HepG2 (cell line): Measurements from ENCODE around the gene ZNF584. TPM values are rescaled to one million over a fixed set of nuclear protein-coding genes. Genes with fewer than 3 reads are reported as not detected.

Source experiments
- AGO1 ChIP-seq: fragments of 200-400 bp; formaldehyde crosslinking; IDR thresholded peaks from 2 replicates; pipeline ENCODE4 v1.6.1; 2017; ENCODE audit warnings: mild to moderate bottlenecking, low read depth, low read length, moderate library complexity; ENCODE audit not compliant: poor library complexity, severe bottlenecking
- ARNT ChIP-seq: fragments of 450-650 bp; IDR thresholded peaks from 2 replicates; pipeline ENCODE4 v1.6.1; 2017
- EEA1 ChIP-seq: sonication (generic); formaldehyde crosslinking; IDR thresholded peaks from 2 replicates; pipeline ENCODE4 v1.5.1; 2020; ENCODE audit warnings: mild to moderate bottlenecking, missing genetic modification reagents, borderline replicate concordance
- HNRNPH1 ChIP-seq: fragments of 200-400 bp; formaldehyde crosslinking; optimal IDR thresholded peaks from 2 replicates; pipeline ENCODE3; 2017; ENCODE audit warnings: mild to moderate bottlenecking, low read depth, low read length
- KDM2A ChIP-seq: sonication (generic); formaldehyde crosslinking; IDR thresholded peaks from 2 replicates; pipeline ENCODE4 v1.4.0; 2020; ENCODE audit warnings: low read depth, missing genetic modification reagents, borderline replicate concordance
- KLF6 ChIP-seq: IDR thresholded peaks from 2 replicates; pipeline ENCODE4 v1.8.0; 2016; ENCODE audit warnings: missing biosample characterization, missing genetic modification reagents
- MAFK ChIP-seq, 2 experiments: IDR thresholded peaks in 1 of 2; conservative IDR thresholded peaks in 1 of 2; 2 replicates each; pipeline ENCODE4 v1.6.1; 2011; ENCODE audit warnings: improper control_type of control experiment in 2 of 2, low read length in 2 of 2
- NR2F2 ChIP-seq: IDR thresholded peaks from 2 replicates; pipeline ENCODE4 v1.6.1; 2012; ENCODE audit warnings: low read depth, inconsistent platforms, borderline replicate concordance
- PHF5A ChIP-seq: IDR thresholded peaks from one replicate; pipeline ENCODE4 v1.6.1; 2018; ENCODE audit warnings: low read depth, missing genetic modification reagents; ENCODE audit not compliant: unreplicated experiment
- THRA ChIP-seq: sonication (generic); formaldehyde crosslinking; IDR thresholded peaks from 2 replicates; pipeline ENCODE4 v1.4.0; 2020; ENCODE audit warnings: missing genetic modification reagents, borderline replicate concordance
- U2AF2 ChIP-seq: fragments of 200-400 bp; formaldehyde crosslinking; IDR thresholded peaks from 2 replicates; pipeline ENCODE4 v1.6.1; 2017; ENCODE audit warnings: low read depth, mild to moderate bottlenecking, low read length
- XRCC5 ChIP-seq: fragments of 200-400 bp; formaldehyde crosslinking; optimal IDR thresholded peaks from 2 replicates; pipeline ENCODE3; 2017; ENCODE audit warnings: mild to moderate bottlenecking, low read length
- ZKSCAN1 ChIP-seq: fragments of 150-350 bp; IDR thresholded peaks from 2 replicates; pipeline ENCODE4 v1.6.1; 2014; ENCODE audit warnings: low read length
- ZNF205 ChIP-seq: IDR thresholded peaks from 2 replicates; pipeline ENCODE4 v1.6.1; 2018; ENCODE audit warnings: missing biosample characterization, missing genetic modification reagents
- ZNF234 ChIP-seq: sonication (generic); formaldehyde crosslinking; conservative IDR thresholded peaks from 2 replicates; pipeline ENCODE4 v1.5.1; 2020; ENCODE audit warnings: mild to moderate bottlenecking, missing genetic modification reagents
- ZNF251 ChIP-seq: sonication (generic); formaldehyde crosslinking; IDR thresholded peaks from 2 replicates; pipeline ENCODE4 v1.9.0; 2021; ENCODE audit warnings: mild to moderate bottlenecking, missing genetic modification reagents
- ZNF260 ChIP-seq: sonication (generic); formaldehyde crosslinking; IDR thresholded peaks from 2 replicates; pipeline ENCODE4 v1.4.0; 2020; ENCODE audit warnings: missing genetic modification reagents, low read depth, mild to moderate bottlenecking, borderline replicate concordance
- ZNF331 ChIP-seq: sonication (generic); formaldehyde crosslinking; IDR thresholded peaks from 2 replicates; pipeline ENCODE4 v1.4.0; 2020; ENCODE audit warnings: missing genetic modification reagents
- ZNF354B ChIP-seq: sonication (generic); formaldehyde crosslinking; IDR thresholded peaks from 2 replicates; pipeline ENCODE4 v1.8.0; 2022; ENCODE audit warnings: mild to moderate bottlenecking, missing genetic modification reagents
- ZNF432 ChIP-seq: sonication (generic); formaldehyde crosslinking; IDR thresholded peaks from 2 replicates; pipeline ENCODE4 v1.5.0; 2020; ENCODE audit warnings: missing genetic modification reagents, mild to moderate bottlenecking, borderline replicate concordance
- ZNF770 ChIP-seq: sonication (generic); formaldehyde crosslinking; IDR thresholded peaks from 2 replicates; pipeline ENCODE4 v1.5.0; 2020; ENCODE audit warnings: mild to moderate bottlenecking, missing genetic modification reagents
- polyA plus RNA-seq, 8 experiments: library from polyadenylated mRNA; depleted of rRNA in 3 of 8; stranded (reverse) in 7 of 8; unstranded in 1 of 8; fragments of >200 nt; fragmentation: Illumina TruSeq in 4 of 8; extraction: Trizol in 4 of 8; gene quantifications; 2 replicates each; pipeline versions ENCODE4 v1.2.1 to v1.2.3, GENCODE V29; 2011 to 2016; ENCODE audit warnings: low read depth in 4 of 8, missing spikeins in 1 of 8, mixed read lengths in 1 of 8; ENCODE audit not compliant: insufficient read depth in 1 of 8
- total RNA-seq, 5 experiments: library from RNA; depleted of rRNA; stranded (reverse); fragments of >200 nt; fragmentation: Illumina TruSeq; extraction: Trizol; gene quantifications; 2 replicates each; pipeline ENCODE4 v1.2.3, GENCODE V29; 2016; ENCODE audit warnings: low read depth in 1 of 5
- TF ChIP-seq, protein P1 (sequence below): sonication (generic); formaldehyde crosslinking; IDR thresholded peaks from 2 replicates; pipeline ENCODE4 v1.4.0; 2020; ENCODE audit warnings: mild to moderate bottlenecking, missing genetic modification reagents
- TF ChIP-seq, protein P2 (sequence below): IDR thresholded peaks from 2 replicates; pipeline ENCODE4 v1.6.1; 2016; ENCODE audit warnings: low read depth

Gene ZNF584
- total and polyA plus RNA-seq, 2 of the 13 experiments (the other 11 are each of a cell fraction or from before 2014, with no cell fraction given) = 2.4 to 7.0 TPM

DNA sequence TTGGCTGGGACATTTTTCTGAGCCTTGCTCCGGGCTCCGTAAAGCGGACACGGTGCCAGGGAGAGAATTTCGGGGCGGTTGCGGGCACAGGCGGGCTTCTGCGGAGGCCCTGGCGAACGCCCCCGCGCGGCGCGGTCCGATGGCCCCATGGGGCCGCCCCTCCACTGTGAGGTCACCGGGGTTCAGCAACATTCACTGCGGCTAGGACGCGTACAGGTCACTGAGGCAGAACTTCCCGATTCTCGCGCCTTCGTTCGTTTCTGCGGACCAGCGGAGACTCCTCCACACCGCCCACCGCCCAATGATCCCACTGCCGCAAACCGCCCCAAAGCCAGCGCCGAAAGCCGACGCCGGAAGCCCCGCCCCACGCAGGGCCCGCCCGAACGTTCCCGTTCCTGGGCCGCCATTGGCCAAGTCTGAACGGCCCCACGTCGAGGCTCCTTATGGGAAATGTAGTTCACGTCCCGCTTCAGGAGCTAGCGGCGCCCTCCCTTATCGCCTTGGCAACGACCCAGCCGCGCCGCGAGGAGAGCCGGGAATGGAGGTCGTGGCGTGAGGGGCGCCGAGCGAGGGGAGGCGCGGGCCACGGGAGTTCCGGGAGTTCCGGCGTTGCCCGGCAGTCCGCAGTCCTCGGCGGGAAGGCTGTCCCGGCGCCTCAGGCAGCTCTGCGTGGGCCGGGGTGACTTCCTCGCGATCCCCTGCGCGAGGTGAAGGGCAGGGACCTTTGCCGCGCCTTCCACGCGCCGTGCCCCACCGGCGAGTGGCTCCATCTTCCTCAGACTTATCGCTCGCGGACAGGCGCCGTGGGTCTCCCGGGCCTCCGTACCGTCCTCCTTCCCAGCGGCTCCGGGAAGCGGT, at the start of gene ZNF584 (continued):
- peak; percentile 85 for TF ChIP-seq AGO1
- TF ChIP-seq ZNF432 (CRISPR knock-in tag) = no peak
- no peak for TF ChIP-seq ARNT
- no peak for TF ChIP-seq THRA (CRISPR knock-in tag)
- TF ChIP-seq, protein P1, sequence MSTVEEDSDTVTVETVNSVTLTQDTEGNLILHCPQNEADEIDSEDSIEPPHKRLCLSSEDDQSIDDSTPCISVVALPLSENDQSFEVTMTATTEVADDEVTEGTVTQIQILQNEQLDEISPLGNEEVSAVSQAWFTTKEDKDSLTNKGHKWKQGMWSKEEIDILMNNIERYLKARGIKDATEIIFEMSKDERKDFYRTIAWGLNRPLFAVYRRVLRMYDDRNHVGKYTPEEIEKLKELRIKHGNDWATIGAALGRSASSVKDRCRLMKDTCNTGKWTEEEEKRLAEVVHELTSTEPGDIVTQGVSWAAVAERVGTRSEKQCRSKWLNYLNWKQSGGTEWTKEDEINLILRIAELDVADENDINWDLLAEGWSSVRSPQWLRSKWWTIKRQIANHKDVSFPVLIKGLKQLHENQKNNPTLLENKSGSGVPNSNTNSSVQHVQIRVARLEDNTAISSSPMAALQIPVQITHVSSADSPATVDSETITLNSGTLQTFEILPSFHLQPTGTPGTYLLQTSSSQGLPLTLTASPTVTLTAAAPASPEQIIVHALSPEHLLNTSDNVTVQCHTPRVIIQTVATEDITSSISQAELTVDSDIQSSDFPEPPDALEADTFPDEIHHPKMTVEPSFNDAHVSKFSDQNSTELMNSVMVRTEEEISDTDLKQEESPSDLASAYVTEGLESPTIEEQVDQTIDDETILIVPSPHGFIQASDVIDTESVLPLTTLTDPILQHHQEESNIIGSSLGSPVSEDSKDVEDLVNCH = no peak
- TF ChIP-seq MAFK (conservative IDR thresholded peaks at IDR 0.05 in 1 of 2, IDR thresholded peaks at IDR 0.05 in 1 of 2; ENCODE audit: low read length in 2 of 2) = no peak
- TF ChIP-seq ZNF331 (CRISPR knock-in tag) = peak; percentile 26; the same call in 1 of the 2 replicates
- TF ChIP-seq KLF6 (CRISPR knock-in tag) = no peak
- no peak for TF ChIP-seq ZNF205
- TF ChIP-seq HNRNPH1 = peak; percentile 87
- peak; percentile 88; the same call in 1 of the 2 replicates for TF ChIP-seq U2AF2
- TF ChIP-seq ZKSCAN1 = no peak
- no peak; the same call in 1 of the 2 replicates for TF ChIP-seq NR2F2
- TF ChIP-seq, protein P2, sequence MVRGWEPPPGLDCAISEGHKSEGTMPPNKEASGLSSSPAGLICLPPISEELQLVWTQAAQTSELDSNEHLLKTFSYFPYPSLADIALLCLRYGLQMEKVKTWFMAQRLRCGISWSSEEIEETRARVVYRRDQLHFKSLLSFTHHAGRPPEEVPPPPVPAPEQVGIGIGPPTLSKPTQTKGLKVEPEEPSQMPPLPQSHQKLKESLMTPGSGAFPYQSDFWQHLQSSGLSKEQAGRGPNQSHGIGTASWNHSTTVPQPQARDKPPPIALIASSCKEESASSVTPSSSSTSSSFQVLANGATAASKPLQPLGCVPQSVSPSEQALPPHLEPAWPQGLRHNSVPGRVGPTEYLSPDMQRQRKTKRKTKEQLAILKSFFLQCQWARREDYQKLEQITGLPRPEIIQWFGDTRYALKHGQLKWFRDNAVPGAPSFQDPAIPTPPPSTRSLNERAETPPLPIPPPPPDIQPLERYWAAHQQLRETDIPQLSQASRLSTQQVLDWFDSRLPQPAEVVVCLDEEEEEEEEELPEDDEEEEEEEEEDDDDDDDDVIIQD (CRISPR knock-in tag) = no peak
- no peak for TF ChIP-seq ZNF260 (CRISPR knock-in tag)
- peak; percentile 85; the same call in 1 of the 2 replicates for TF ChIP-seq ZNF354B (CRISPR knock-in tag)
- TF ChIP-seq ZNF770 (CRISPR knock-in tag) = peak; percentile 21; the same call in 1 of the 2 replicates
- TF ChIP-seq XRCC5 = peak; percentile 19
- TF ChIP-seq EEA1 (CRISPR knock-in tag) = peak; percentile 16; the same call in 1 of the 2 replicates
- TF ChIP-seq KDM2A = peak; percentile 69
- no peak for TF ChIP-seq ZNF251 (CRISPR knock-in tag)
- no peak for TF ChIP-seq PHF5A
- TF ChIP-seq ZNF234 (CRISPR knock-in tag) = peak; percentile 87
